Measurements from ENCODE around the gene AKAP13. TPM values are rescaled to one million over a fixed set of nuclear protein-coding genes. Genes with fewer than 3 reads are reported as not detected.

The AKAP13 gene
- polyA plus RNA-seq, 1 of the 3 experiments (the other 2 are of a cell fraction), result 8.4 TPM

- no peak for TF ChIP-seq REST (IDR thresholded peaks at IDR 0.05; ENCODE audit: low read depth, low read length)
- TF ChIP-seq GABPA (IDR thresholded peaks at IDR 0.05; ENCODE audit: low read depth), result no peak
- no peak for TF ChIP-seq FOXM1 (IDR thresholded peaks at IDR 0.05; ENCODE audit: low read depth)
- TF ChIP-seq SIN3A (IDR thresholded peaks at IDR 0.05; ENCODE audit: borderline replicate concordance, low read depth, low read length), result no peak
Measured at GRCh38 chr15:85454403-85454802, 74.0 kb downstream of the AKAP13 start (continued).

GRCh38 chr15:85455891-85456290 lies 75.5 kb downstream of the AKAP13 start:
- Histone ChIP-seq H3F3A (replicated peaks; ENCODE audit: insufficient read depth) (peaks cover 2% of the 10 kb centered on the region), H3K9ac (no peak overlapping the region), H3K9me3 (no peaks in the 10 kb centered on the region; the same call in 1 of the 2 replicates), H3K4me2 (no peak overlapping the region), H3K27me3 (ENCODE audit: insufficient read depth) (no peaks in the 10 kb centered on the region), H2AFZ (ENCODE audit: low read depth) (no peak overlapping the region), H4K20me1 (ENCODE audit: insufficient read depth) (peaks cover 44% of the 10 kb centered on the region), H3K9me2 (no peaks in the 10 kb centered on the region), H3K36me3 (replicated peaks in 1 of 2; ENCODE audit: control insufficient read depth in 1 of 2, insufficient read depth in 2 of 2, low read length in 1 of 2) (no peaks in the 10 kb centered on the region), H3K79me2 (ENCODE audit: insufficient read depth) (peaks cover 80% of the 10 kb centered on the region), H3K4me1 (ENCODE audit: control insufficient read depth in 1 of 2, insufficient read depth in 2 of 2, low read depth in 1 of 2, low read length in 1 of 2) (no peaks in the 10 kb centered on the region), H3K27ac (ENCODE audit: low read depth in 2 of 2, low read length in 1 of 2) (no peak overlapping the region), H3K4me3 (ENCODE audit: low read depth in 2 of 2, low read length in 1 of 2) (no peak overlapping the region)
- TF ChIP-seq EZH2phosphoT487 (IDR thresholded peaks at IDR 0.05; ENCODE audit: borderline replicate concordance, low read depth), result no peak
- TF ChIP-seq YY1 (IDR thresholded peaks at IDR 0.05; ENCODE audit: low read depth), result no peak
- TF ChIP-seq ZBTB33 (IDR thresholded peaks at IDR 0.05; ENCODE audit: borderline replicate concordance, low read depth), result no peak
- TF ChIP-seq EP300 (IDR thresholded peaks at IDR 0.05; ENCODE audit: borderline replicate concordance in 1 of 2, low read depth in 1 of 2, low read length in 1 of 2), result no peak
- TF ChIP-seq RXRA (IDR thresholded peaks at IDR 0.05; ENCODE audit: borderline replicate concordance, low read depth), result no peak
- no peak for TF ChIP-seq USF1 (IDR thresholded peaks at IDR 0.05; ENCODE audit: borderline replicate concordance, low read depth)
- no peak for TF ChIP-seq NRF1 (IDR thresholded peaks at IDR 0.05; ENCODE audit: low read depth, low read length)
- no peak for TF ChIP-seq FOXM1 (IDR thresholded peaks at IDR 0.05; ENCODE audit: low read depth)
- no peak for TF ChIP-seq ELF1 (IDR thresholded peaks at IDR 0.05)
- no peak for TF ChIP-seq RAD21 (IDR thresholded peaks at IDR 0.05; ENCODE audit: low read length)
- no peak for TF ChIP-seq MXI1 (IDR thresholded peaks at IDR 0.05; ENCODE audit: low read depth, low read length)
- no peak for TF ChIP-seq JUND (IDR thresholded peaks at IDR 0.05)
- no peak for TF ChIP-seq GABPA (IDR thresholded peaks at IDR 0.05; ENCODE audit: low read depth)
- no peak for TF ChIP-seq CTCF (IDR thresholded peaks at IDR 0.05)
- POLR2A ChIA-PET, result no interaction called here
- CTCF ChIA-PET, result interaction anchor here (0.6 kb wide), 1 partner anchor 30 kb away, joined by 4 read pairs; no protein-coding TSS in a partner anchor
- no peak for DNase-seq

Measured in SK-N-SH (cell line).